Prostate gland (tissue), 2 donors: ENCODE results near the gene ULBP1. TPM values are rescaled to one million over a fixed set of nuclear protein-coding genes. Genes with fewer than 3 reads are reported as not detected.
"Not testable (repeated sequence)": the region's sequence is repeated elsewhere in the genome, so short reads cannot be mapped to it uniquely, and the experiment has no call there.

Experiments
- DNase-seq: peaks from one replicate; pipeline ENCODE4 v3.0.0-alpha.2; 2019; ENCODE audit warnings: low spot score
- H3K27ac ChIP-seq, 2 donors: fragments of 200-600 bp; sonication (generic); 2 replicates each; pipeline ENCODE4 v1.5.1; 2017 to 2019
- H3K27me3 ChIP-seq: fragments of 200-600 bp; sonication (generic); replicated peaks from 2 replicates; pipeline ENCODE4 v1.5.1; 2019; ENCODE audit not compliant: insufficient read depth
- H3K36me3 ChIP-seq, 2 donors: fragments of 200-600 bp; sonication (generic); 1 replicate in 1 of 2; 2 replicates in 1 of 2; pipeline versions ENCODE4 v1.5.1 to v1.8.1; 2017 to 2019
- H3K4me1 ChIP-seq: fragments of 200-600 bp; sonication (generic); replicated peaks from 2 replicates; pipeline ENCODE4 v1.5.1; 2019
- H3K4me3 ChIP-seq, 2 donors: fragments of 200-600 bp; sonication (generic); 2 replicates each; pipeline ENCODE4 v1.5.1; 2017 to 2019
- H3K9me3 ChIP-seq: fragments of 200-600 bp; sonication (generic); 2 replicates; pipeline ENCODE4 v1.5.1; 2017
- CTCF ChIP-seq, 4 experiments: fragments of 200-600 bp in 2 of 4; fragments of 450-650 bp in 2 of 4; sonication (generic) in 2 of 4; IDR thresholded peaks; 1 replicate in 3 of 4; 2 replicates in 1 of 4; pipeline ENCODE4 v1.5.1; 2016 to 2019; ENCODE audit warnings: antibody characterized with exemption in 4 of 4, mild to moderate bottlenecking in 2 of 4, moderate library complexity in 2 of 4
- POLR2A ChIP-seq: fragments of 450-650 bp; IDR thresholded peaks from one replicate; pipeline ENCODE4 v1.6.1; 2016; ENCODE audit warnings: antibody characterized with exemption, mild to moderate bottlenecking
- POLR2AphosphoS5 ChIP-seq: sonication (generic); formaldehyde crosslinking; IDR thresholded peaks from one replicate; pipeline ENCODE4 v1.6.1; 2017; ENCODE audit warnings: antibody characterized with exemption
- WGBS: methylation state at CpG from one replicate; pipeline ENCODE4 v1.1.5; 2018; 5-methylcytosine and 5-hydroxymethylcytosine counted together
- intact Hi-C: fragments of 100-400 bp; cut with DNase I; formaldehyde crosslinking; loops from one replicate; pipeline ENCODE4 v1.14.2; 2022
- total RNA-seq, 2 donors: library from RNA; depleted of rRNA; stranded (reverse); fragments of >200 nt; gene quantifications; one replicate each; pipeline ENCODE4 v1.1.0, GENCODE V29; 2016

The ULBP1 gene
- total RNA-seq, 2 donors from 2014 or later = 2.8 TPM; not detected in 1

DNA sequence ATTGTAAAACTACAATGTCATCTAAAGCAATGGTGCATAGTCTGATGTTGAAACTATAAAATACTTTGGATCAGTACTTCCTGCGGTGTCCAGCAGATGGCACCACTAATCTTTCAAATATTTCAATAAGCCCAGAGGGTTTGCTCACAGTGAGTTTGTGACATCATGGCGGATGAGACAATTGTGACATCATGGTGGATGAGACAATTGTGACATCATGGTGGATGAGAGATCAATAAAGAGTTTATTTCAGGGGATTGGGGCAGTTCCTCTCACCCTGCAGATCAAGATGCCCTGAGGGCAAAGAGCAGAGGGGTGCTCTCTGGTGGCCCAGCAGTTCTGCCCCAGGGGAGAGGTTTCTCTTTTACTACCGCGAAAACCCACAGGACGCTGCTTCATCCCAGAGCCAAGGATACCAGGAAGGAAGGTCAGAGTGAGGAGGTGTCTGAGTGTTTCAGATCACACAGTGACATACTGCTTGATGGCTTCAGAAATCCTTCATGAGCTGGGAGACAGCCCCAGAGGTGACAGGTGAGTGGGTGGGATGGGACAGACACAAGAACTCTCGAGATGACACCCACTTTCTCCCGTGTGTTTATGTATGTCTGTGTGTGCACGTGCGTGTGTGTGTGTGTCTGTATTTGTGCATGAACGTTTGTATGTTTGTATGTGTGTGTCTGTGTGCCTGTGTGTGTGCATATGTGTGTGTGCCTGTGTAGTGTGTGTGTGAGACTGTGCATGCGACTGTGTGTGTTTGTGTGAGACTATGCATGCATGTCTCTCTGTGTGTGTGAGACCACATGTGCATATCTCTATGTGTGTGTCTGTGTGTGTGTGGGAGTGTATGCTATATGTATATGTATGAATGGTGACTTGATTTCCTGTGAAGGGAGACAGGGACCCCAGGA, 29.2 kb upstream of the ULBP1 start:
- WGBS = 36% methylated on average over 11 of the region's 11 CpGs
- H3K36me3 ChIP-seq = no peaks in the 10 kb centered on the region
- peaks cover 21% of the 10 kb centered on the region for H3K27me3 ChIP-seq
- peak; percentile 50 for TF ChIP-seq POLR2AphosphoS5
- TF ChIP-seq CTCF (IDR thresholded peaks at IDR 0.05) = peak; percentile 60 to 89 (median 86)
- no peak for TF ChIP-seq POLR2A
- peak; percentile 69 for DNase-seq
- no peak overlapping the region for H3K4me3 ChIP-seq
- intact Hi-C loops = loop anchor here (2.0 kb wide), 1 partner anchor 82 kb away; no protein-coding TSS in a partner anchor
- peaks cover 5% of the 10 kb centered on the region for H3K4me1 ChIP-seq
- H3K9me3 ChIP-seq = no peaks in the 10 kb centered on the region
- H3K27ac ChIP-seq = no peak overlapping the region

DNA sequence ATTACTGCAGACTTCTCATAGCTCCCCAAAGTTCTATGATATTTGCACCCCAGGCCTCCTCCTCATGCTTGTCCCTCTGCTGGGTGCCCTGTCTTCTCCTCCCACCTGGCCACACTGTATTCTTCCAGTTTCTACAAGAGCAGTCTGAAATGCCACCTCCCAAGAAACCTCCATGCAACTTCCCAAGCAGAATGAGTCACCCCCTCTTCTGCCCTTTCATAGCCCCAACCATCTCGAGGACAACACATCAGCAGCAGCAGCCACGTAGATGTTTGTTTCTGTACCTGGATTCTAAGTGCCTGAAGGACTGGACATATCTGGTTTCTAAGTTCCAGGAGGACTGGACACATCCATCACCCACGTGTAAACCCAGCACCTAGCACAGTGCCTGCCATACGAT, 28.5 kb upstream of the ULBP1 start:
- intact Hi-C loops = loop anchor here (2.0 kb wide), 1 partner anchor 82 kb away; no protein-coding TSS in a partner anchor
- peaks cover 27% of the 10 kb centered on the region for H3K27me3 ChIP-seq

GRCh38 chr6:149935668-149936067, 28.1 kb upstream of the ULBP1 start:
- WGBS = 50% methylated on average over 2 of the region's 2 CpGs
- H3K27ac ChIP-seq = no peak overlapping the region
- peaks cover 5% of the 10 kb centered on the region for H3K4me1 ChIP-seq
- DNase-seq = no peak
- no peaks in the 10 kb centered on the region for H3K9me3 ChIP-seq
- no peak overlapping the region for H3K4me3 ChIP-seq
- H3K36me3 ChIP-seq = no peaks in the 10 kb centered on the region
- intact Hi-C loops = loop anchor here (2.0 kb wide), 1 partner anchor 81 kb away; no protein-coding TSS in a partner anchor
- peaks cover 31% of the 10 kb centered on the region for H3K27me3 ChIP-seq
- TF ChIP-seq POLR2A (no peak), POLR2AphosphoS5 (no peak), CTCF (IDR thresholded peaks at IDR 0.05) (no peak)

More for the DNA sequence above, 28.5 kb upstream of the ULBP1 start:
- Histone ChIP-seq H3K36me3 (no peaks in the 10 kb centered on the region), H3K4me3 (no peak overlapping the region), H3K27ac (no peak overlapping the region), H3K4me1 (peaks cover 5% of the 10 kb centered on the region), H3K9me3 (no peaks in the 10 kb centered on the region)
- no peak for TF ChIP-seq POLR2A
- TF ChIP-seq CTCF (IDR thresholded peaks at IDR 0.05) = no peak
- no peak for TF ChIP-seq POLR2AphosphoS5
- no peak for DNase-seq
- 54% methylated on average over 4 of the region's 4 CpGs for WGBS

DNA sequence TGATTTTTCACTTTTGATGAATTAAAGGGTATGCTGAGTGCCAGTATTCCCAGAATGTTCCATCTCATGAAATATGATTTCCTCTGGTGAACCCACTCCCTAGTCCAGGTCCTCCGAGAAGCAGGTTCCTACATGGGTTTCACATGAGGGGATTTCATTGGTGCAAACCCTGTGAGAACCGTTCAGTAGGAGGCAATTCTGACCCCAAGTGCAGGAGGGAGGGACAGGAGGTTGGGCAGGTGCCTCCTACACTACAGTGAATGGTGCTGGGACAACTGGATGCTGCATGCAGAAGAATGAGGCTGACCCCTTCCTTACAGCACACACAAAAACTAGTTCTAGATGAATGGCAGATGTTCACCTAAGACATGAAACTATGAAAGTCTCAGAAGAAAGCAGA, 27.0 kb upstream of the ULBP1 start:
- no peak overlapping the region for H3K4me3 ChIP-seq

GRCh38 chr6:149938013-149938570, 25.7 kb upstream of the ULBP1 start:
- Histone ChIP-seq H3K4me3 (peak overlapping the region; percentile 16 to 34), H3K27me3 (peaks cover 35% of the 10 kb centered on the region)
- DNase-seq, H3K27ac ChIP-seq, intact Hi-C loops, H3K9me3 ChIP-seq, H3K36me3 ChIP-seq, H3K4me1 ChIP-seq: not testable (repeated sequence)
- 3% methylated on average over 10 of the region's 20 CpGs for WGBS

More for the DNA sequence above, 27.0 kb upstream of the ULBP1 start:
- intact Hi-C loops = no loop called here
- WGBS = 33% methylated on average over 2 of the region's 2 CpGs
- Histone ChIP-seq H3K27ac (no peak overlapping the region), H3K4me1 (peaks cover 5% of the 10 kb centered on the region), H3K36me3 (no peaks in the 10 kb centered on the region), H3K9me3 (no peaks in the 10 kb centered on the region), H3K27me3 (peaks cover 32% of the 10 kb centered on the region)
- no peak for TF ChIP-seq POLR2AphosphoS5
- no peak for TF ChIP-seq CTCF (IDR thresholded peaks at IDR 0.05)
- TF ChIP-seq POLR2A = no peak
- no peak for DNase-seq
